ENCODE results near the gene TRIO. TPM values are rescaled to one million over a fixed set of nuclear protein-coding genes. Genes with fewer than 3 reads are reported as not detected.
A peak's percentile ranks its signal among the peaks of the same experiment; 100 is the strongest.

Gene TRIO
- polyA plus RNA-seq, 1 donor from 2014 or later: 8.5 TPM

DNA sequence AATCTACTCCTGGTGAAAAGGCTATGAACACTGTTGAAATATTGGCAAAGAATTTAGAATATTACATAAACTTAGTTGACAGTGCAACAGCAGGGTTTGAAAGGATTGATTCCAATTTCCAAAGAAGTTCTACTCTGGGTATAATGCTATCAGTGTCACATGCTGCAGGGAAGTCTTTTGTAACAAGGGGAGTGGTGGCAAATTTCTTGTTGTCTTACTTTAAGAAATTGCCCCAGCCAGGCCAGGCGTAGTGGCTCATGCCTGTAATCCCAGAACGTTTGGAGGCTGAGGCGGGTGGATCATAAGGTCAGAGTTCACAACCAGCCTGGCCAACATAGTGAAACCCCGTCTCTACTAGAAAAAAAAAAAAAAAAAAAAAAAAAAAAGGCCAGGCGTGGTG is 352.2 kb downstream of the TRIO start:
- Mint-ChIP-seq H3K27ac (no peak overlapping the region), H3K4me3 (no peak overlapping the region), H3K27me3 (no peaks in the 10 kb centered on the region), H3K9me3 (no peaks in the 10 kb centered on the region), H3K36me3 (peaks cover 4% of the 10 kb centered on the region), H3K4me1 (no peaks in the 10 kb centered on the region)

DNA sequence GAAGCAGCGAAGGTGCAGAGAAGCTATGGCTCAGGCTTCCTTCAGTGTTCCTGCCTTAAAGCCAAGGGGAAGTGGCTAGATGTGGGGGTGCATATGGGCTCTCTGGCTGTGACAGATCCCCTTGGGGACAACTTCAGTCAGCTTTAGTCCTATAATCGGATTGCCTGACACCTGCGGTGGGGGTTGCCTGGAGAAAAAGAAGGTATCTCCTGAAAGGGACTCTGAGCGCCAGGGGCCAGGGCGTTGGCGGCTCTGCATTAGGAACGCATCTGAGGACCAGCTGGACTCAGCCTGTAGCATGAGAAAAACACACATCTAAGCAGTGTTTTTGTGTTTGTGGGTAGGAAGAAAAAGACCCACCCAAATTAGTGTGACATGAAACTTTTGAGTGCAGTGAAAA is 354.2 kb downstream of the TRIO start:
- H3K4me1 Mint-ChIP-seq: no peaks in the 10 kb centered on the region
- no peak overlapping the region for H3K27ac Mint-ChIP-seq
- H3K9me3 Mint-ChIP-seq: no peaks in the 10 kb centered on the region
- H3K36me3 Mint-ChIP-seq: peaks cover 4% of the 10 kb centered on the region
- no peaks in the 10 kb centered on the region for H3K27me3 Mint-ChIP-seq
- H3K4me3 Mint-ChIP-seq: no peak overlapping the region

DNA sequence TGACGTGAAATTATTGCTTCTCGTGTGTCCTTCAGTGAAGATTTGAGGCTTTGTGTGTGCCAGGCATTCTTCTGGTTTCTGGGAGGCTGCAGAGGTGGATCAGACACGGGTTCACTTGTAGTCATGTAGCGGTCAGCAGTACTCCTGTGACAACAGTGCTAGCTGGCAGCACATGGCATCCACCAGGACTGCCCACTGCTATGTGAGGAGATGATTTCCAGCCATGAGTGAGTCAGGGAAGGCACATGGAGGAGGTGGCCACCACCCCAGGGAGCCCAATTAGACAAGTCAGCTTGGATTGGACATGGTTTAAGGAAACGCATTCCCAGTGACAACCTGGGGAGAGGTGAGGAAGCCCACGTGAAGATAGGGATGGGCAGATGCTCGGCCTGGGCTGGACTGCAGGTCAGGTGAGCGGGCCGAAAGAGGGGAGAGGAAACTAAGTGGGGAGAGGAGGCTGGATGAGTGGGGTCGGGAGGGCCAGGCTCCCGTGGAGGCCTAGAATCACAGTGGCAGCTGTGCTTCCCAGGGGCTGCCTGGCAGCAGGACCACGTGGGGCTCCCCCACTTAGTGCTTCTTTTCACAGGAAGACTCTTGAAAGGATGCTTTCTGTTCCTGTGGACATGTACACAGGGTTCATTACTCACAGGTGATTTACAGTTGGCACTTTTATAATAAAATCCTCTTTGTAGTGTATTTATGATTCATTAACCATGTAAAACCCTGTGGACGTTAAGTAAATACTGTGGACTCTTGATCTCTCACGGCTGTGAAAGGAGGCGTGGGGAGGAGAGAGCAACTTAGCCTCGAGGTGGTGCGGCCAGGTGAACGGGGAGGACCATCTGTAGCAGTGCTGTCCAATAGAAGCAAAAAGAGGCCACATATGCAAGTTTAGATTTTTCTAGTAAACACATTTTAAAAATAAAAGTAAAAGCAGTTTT is 358.5 kb downstream of the TRIO start:
- Mint-ChIP-seq H3K4me1 (peaks cover 0 to 1% (median 0%) of the 10 kb centered on the region in 3 donors), H3K4me3 (no peak overlapping the region), H3K27me3 (no peaks in the 10 kb centered on the region), H3K36me3 (peaks cover 4% of the 10 kb centered on the region), H3K27ac (no peak overlapping the region), H3K9me3 (no peaks in the 10 kb centered on the region)

DNA sequence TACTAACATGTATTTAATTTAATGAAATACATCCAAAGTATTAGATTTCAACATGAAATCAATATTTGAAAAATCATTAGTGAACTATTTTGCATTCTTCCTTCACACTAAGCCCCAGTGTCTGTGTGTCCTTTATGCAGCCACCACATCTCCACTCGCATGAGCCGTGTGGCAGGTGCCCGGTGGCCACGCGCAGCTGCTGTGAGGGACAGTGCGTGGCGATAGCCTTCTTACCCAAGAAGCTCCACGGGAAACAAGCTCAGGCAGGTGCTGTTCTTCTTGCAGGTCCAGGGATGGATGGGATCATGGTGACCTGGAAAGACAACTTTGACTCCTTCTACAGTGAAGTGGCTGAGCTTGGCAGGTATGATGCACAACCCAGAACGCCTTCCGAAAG is 359.1 kb downstream of the TRIO start:
- Mint-ChIP-seq H3K27me3 (no peaks in the 10 kb centered on the region), H3K36me3 (peaks cover 4% of the 10 kb centered on the region), H3K4me3 (no peak overlapping the region), H3K4me1 (peaks cover 0 to 1% (median 0%) of the 10 kb centered on the region in 3 donors), H3K27ac (no peak overlapping the region), H3K9me3 (no peaks in the 10 kb centered on the region)

DNA sequence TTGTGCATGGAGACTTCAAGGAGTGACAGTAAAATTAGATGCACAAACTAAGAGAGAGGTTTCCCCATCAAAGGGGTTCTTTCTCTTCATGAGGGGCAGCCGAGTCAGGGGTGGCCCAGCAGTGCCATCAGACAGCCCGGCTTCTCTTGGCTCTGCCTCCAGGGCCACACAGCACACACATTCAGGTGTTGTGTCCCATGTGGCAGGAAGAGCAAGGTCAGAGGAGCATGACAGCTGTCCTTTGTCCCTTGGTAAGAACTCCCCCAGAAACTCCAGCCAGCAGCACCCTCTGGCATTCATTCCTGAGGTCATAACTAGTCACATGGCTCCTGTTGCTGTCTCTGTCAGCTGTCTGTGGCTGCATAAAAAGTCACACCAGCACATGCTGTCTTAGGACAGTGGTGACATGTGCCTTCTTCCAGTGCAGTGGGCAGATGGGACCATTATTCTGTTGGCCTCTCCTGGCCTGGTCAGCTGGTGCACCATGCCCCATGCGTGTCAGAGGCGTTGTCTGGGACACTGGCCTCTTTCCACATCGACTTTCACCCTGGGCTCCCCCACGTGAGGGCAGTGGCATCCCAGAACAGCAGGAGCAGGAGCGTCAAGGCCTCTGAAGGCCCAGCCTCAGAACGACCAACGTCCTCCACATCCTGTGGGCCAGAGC is 360.0 kb downstream of the TRIO start:
- Mint-ChIP-seq H3K27ac (no peak overlapping the region), H3K27me3 (no peaks in the 10 kb centered on the region), H3K9me3 (no peaks in the 10 kb centered on the region), H3K4me1 (peaks cover 0 to 1% (median 0%) of the 10 kb centered on the region in 3 donors), H3K36me3 (peaks cover 5% of the 10 kb centered on the region), H3K4me3 (no peak overlapping the region)

DNA sequence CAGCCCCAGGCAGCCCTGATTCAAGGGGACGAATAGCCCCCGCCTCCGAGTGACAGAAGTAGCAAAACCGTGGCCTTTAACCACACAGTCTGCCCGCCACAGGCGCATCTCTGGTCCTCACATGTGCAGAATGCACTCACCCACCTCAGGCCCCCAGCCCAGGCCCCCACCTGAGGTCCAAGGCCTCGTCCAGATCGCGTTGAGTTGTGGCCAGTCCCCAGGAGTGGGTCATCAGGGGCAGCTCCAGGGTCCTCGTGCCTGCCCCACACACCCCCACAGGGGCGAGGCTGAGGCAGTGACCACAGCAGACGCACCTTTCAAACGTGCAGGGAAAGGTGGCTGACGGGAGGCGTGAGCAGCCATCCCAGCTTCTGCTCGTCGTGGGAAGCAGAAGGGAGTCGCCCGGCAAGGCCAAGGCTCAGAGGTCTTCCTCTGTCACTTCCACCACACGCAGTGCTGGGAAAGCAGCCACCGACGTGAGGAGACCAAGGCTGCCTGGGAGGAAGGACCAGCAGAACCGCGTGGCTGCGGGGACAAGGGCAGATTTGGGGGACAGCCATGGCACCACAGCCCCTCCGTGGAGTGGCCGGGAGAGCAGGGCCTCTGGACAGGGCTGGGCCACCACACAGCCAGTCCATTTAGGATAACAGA is 360.7 kb downstream of the TRIO start:
- Mint-ChIP-seq H3K4me3 (no peak overlapping the region), H3K27me3 (no peaks in the 10 kb centered on the region), H3K36me3 (peaks cover 7% of the 10 kb centered on the region), H3K4me1 (peaks cover 0 to 1% (median 0%) of the 10 kb centered on the region in 3 donors), H3K9me3 (no peaks in the 10 kb centered on the region), H3K27ac (no peak overlapping the region)

DNA sequence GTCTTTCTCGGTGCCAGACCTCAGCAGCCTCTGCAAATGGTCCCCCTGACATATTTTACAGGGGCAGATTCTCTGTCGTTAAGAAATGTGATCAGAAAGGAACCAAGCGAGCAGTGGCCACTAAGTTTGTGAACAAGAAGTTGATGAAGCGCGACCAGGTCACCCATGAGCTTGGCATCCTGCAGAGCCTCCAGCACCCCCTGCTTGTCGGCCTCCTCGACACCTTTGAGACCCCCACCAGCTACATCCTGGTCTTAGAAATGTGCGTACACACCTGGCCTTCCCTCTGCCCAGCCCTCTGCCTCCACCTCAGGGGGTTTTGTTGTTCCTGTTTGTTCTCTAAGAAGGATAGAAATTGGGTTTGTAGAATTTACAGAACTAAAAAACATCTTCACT is 361.2 kb downstream of the TRIO start:
- Mint-ChIP-seq H3K4me3 (no peak overlapping the region), H3K9me3 (no peaks in the 10 kb centered on the region), H3K36me3 (peaks cover 7% of the 10 kb centered on the region), H3K27ac (no peak overlapping the region), H3K27me3 (no peaks in the 10 kb centered on the region), H3K4me1 (peaks cover 0 to 1% (median 0%) of the 10 kb centered on the region in 3 donors)

DNA sequence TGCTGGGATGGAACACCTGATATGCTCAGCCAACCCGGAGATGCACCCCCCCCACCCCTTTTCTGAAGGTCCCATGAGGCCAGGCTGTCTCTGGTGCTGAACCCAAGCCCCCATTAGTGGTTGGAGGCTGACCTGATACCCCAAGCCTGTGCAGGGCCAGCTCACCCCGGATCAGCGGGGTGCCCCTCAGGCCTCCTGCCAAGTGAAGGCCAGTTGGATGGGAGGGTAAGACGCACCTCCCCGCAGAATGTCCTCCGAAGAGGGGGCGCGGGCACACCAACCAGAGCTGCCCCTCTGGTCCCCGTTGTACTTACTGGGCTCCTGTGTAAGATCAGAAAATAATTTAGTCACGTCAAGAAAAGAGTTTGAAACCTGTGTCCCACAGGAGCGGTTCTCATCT is 361.7 kb downstream of the TRIO start:
- no peak overlapping the region for H3K4me3 Mint-ChIP-seq
- peak overlapping the region in 1 of 3 donors; percentile 25 for H3K27ac Mint-ChIP-seq
- H3K27me3 Mint-ChIP-seq: no peaks in the 10 kb centered on the region
- H3K36me3 Mint-ChIP-seq: peaks cover 7% of the 10 kb centered on the region
- H3K4me1 Mint-ChIP-seq: peaks cover 0 to 1% (median 0%) of the 10 kb centered on the region in 3 donors
- no peaks in the 10 kb centered on the region for H3K9me3 Mint-ChIP-seq

DNA sequence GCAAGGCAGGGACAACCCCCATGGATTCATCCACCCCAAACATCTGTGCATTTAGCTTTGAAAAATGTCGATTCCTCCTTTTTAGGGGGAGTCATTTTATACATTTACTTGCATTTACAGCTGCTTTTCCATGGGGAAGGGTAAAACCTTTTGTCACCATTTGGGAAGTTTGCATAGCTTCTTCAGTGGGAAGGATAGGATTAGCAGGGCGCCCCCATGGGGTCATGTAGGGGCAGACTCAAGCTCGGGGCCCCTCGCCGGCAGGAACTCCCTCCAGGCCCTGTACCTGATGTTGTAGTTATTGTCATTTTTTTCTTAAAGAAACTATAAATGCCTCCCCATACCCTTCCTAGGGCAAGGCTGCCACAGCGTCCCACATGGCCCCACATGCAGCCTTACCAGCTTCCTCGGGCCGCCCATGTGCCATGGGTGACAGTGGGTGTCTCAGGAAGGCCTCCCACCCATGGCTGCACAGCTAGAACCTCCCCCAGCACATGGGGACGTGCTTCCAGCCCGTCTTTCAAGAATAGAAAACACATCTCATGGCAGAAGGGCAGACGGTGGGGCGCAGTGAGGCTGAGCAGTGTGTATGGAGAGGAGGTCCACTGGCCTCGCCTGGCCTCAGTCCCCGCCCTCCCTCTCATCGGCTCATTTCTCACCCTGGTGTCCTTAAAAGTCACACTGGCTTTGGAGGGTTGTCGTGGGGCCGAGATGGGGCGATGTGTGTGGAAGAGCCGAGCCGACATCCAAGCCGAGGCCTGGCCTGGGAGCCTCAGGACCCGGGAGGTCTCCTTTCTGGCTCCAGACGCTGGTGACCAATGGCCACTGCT is 362.4 kb downstream of the TRIO start:
- no peaks in the 10 kb centered on the region for H3K27me3 Mint-ChIP-seq
- H3K9me3 Mint-ChIP-seq: no peaks in the 10 kb centered on the region
- peaks cover 0 to 1% (median 0%) of the 10 kb centered on the region in 3 donors for H3K4me1 Mint-ChIP-seq
- H3K36me3 Mint-ChIP-seq: peaks cover 7% of the 10 kb centered on the region
- peak overlapping the region in 1 of 3 donors; percentile 25 for H3K27ac Mint-ChIP-seq
- no peak overlapping the region for H3K4me3 Mint-ChIP-seq

DNA sequence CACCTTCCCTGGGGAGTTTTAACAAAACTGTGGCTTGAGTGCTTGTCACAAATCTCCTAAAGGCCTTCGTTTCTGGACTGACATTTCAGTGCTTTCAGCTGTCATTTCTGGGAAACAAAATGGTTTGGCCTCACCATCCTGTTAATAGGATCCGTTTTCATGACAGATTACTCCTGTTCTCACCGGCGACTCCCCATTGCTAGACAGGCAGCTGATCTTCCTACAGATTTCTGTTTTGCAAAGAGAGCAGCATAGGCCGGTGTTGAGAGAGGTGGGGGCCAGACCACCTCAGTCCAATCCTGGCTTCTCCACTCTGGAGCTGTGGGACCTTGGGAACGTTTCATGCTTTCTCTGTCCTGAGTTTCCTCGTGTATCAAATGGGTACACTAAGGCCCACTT is 363.0 kb downstream of the TRIO start:
- Mint-ChIP-seq H3K4me1 (peaks cover 0 to 1% (median 0%) of the 10 kb centered on the region in 3 donors), H3K36me3 (peaks cover 7% of the 10 kb centered on the region), H3K27me3 (no peaks in the 10 kb centered on the region), H3K27ac (no peak overlapping the region), H3K9me3 (no peaks in the 10 kb centered on the region), H3K4me3 (no peak overlapping the region)

DNA sequence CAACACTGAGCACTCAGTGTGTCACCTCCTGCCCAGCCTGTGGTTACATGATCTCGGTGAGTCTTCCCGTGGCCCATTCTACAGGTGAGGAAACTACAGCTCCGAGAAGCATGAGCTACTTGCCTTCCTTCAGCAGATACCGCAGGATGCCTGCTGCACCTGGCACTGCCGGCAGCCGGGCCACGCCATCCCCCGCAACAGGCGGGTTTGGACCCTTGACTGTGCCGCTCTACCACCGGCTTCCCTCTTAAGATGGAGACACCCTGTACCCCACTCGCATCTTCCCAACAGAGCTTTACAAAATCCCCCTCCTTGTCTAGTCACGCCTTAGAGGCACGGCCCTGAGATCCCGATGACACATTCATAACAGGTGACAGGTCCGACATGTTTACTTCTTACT is 363.5 kb downstream of the TRIO start:
- Mint-ChIP-seq H3K4me1 (peaks cover 0 to 1% (median 0%) of the 10 kb centered on the region in 3 donors), H3K4me3 (no peak overlapping the region), H3K27ac (peak overlapping the region in 2 of 3 donors; percentile 16 to 62), H3K27me3 (no peaks in the 10 kb centered on the region), H3K36me3 (peaks cover 7% of the 10 kb centered on the region), H3K9me3 (no peaks in the 10 kb centered on the region)

DNA sequence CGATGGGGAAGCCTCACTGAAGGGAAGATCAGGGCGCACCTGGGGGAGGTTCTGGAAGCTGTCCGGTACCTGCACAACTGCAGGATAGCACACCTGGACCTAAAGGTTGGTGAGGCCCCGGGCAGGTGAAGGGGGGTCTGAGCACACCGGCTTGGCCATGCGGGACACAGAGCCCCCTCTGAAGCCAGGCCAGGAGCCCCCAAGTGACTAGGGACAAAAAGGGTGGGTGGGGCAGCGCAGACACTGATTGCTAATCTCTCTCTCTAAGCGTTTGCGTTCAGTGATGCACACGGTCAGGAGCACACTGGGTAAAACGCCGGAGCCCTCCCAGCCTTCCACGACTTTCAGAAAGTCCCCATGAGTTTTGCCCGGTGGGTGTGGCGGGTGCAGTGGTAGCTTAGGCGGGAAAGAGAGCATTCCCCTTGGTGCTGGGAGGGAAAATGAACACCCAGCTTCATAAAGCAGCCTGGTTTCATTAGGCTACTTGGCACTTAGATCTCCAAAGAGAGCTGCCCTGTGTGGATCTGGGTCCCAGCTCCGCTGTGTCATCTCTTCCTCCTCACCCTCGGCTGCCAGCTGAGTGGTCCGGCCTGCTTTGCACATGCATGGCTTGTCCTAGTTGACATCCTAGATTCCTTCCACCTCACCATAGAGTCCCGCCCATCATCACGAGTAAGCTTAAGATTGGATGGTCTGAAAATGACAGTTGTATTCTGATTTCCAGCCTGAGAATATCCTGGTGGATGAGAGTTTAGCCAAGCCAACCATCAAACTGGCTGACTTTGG is 364.2 kb downstream of the TRIO start:
- Mint-ChIP-seq H3K4me1 (peaks cover 0 to 1% (median 0%) of the 10 kb centered on the region in 3 donors), H3K36me3 (peaks cover 6% of the 10 kb centered on the region), H3K27ac (peak overlapping the region in 1 of 3 donors; percentile 75), H3K4me3 (no peak overlapping the region), H3K9me3 (no peaks in the 10 kb centered on the region), H3K27me3 (no peaks in the 10 kb centered on the region)

DNA sequence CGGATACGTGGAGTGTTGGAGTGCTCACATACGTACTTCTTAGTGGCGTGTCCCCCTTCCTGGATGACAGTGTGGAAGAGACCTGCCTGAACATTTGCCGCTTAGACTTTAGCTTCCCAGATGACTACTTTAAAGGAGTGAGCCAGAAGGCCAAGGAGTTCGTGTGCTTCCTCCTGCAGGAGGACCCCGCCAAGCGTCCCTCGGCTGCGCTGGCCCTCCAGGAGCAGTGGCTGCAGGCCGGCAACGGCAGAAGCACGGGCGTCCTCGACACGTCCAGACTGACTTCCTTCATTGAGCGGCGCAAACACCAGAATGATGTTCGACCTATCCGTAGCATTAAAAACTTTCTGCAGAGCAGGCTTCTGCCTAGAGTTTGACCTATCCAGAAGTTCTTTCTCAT is 364.9 kb downstream of the TRIO start:
- peak overlapping the region in 1 of 3 donors; percentile 78 for H3K27ac Mint-ChIP-seq
- H3K27me3 Mint-ChIP-seq: no peaks in the 10 kb centered on the region
- H3K9me3 Mint-ChIP-seq: no peaks in the 10 kb centered on the region
- H3K4me1 Mint-ChIP-seq: peaks cover 0 to 1% (median 0%) of the 10 kb centered on the region in 3 donors
- peaks cover 3% of the 10 kb centered on the region for H3K36me3 Mint-ChIP-seq
- no peak overlapping the region for H3K4me3 Mint-ChIP-seq

DNA sequence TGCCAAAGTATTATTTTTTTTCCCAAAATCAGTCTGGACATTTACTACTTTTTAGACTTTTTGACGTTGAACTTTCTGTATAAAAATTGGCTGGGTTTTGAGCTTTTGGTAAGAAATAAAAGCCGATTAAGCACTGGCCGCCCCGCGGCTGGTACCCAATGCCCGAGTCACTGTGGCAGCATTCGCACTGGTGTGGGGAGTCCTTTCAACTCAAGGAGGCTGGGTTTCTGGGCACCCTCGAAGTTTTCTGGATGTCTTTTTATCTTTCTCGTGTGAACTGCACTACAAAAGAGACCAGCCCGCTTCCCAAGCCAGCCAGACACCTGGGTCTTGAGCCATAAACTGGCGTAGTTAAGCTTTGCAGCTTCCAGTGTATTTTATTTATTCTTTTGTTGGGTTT is 366.4 kb downstream of the TRIO start:
- peaks cover 0 to 1% (median 0%) of the 10 kb centered on the region in 3 donors for H3K4me1 Mint-ChIP-seq
- H3K9me3 Mint-ChIP-seq: no peaks in the 10 kb centered on the region

More for the DNA sequence above, 366.4 kb downstream of the TRIO start:
- no peak overlapping the region for H3K4me3 Mint-ChIP-seq
- peaks cover 3% of the 10 kb centered on the region for H3K36me3 Mint-ChIP-seq
- no peaks in the 10 kb centered on the region for H3K27me3 Mint-ChIP-seq
- no peak overlapping the region for H3K27ac Mint-ChIP-seq

Measured in IgD-negative memory B cell (primary cell).